Measurements from ENCODE around the gene PLIN4. TPM values are rescaled to one million over a fixed set of nuclear protein-coding genes. Genes with fewer than 3 reads are reported as not detected.

PLIN4 gene
- total and polyA plus RNA-seq, 2 donors (not counting 3 experiments of a cell fraction or from before 2014, with no cell fraction given), result 0.01 TPM; not detected in 1

DNA sequence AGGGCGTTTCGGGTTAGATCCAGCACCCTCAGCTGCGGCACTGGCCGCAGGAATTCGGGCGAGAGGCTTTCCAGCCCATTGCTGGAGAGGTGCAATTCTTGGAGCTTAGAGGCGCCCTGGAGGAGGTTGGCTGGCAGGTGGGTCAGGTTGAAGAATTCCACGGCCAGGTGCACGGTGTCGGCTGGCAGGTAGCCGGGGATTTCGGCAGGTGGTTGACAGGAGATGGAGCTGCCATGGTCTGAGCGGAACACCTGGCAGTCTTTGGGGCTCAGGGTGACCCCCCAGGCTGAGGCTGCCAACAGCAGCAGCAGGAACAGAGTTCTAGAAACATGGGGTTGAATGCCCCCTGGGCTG is 20.3 kb upstream of the PLIN4 start:
- H3K4me2 ChIP-seq (ENCODE audit: insufficient read depth, low read length), result no peak overlapping the region
- no peaks in the 10 kb centered on the region for H3K36me3 ChIP-seq (ENCODE audit: control insufficient read depth in 2 of 2, extremely low read depth in 1 of 2, insufficient read depth in 2 of 2, low read length in 2 of 2)
- no peaks in the 10 kb centered on the region for H3K79me2 ChIP-seq (ENCODE audit: control insufficient read depth, insufficient read depth, low read length)
- no peaks in the 10 kb centered on the region for H4K20me1 ChIP-seq (replicated peaks; ENCODE audit: control insufficient read depth, extremely low read depth, insufficient read depth, low read length)
- H3K27ac ChIP-seq (ENCODE audit: insufficient read depth, low read depth, low read length), result no peak overlapping the region
- no peak overlapping the region for H2AFZ ChIP-seq (ENCODE audit: low read depth, low read length)
- H3K27me3 ChIP-seq (ENCODE audit: control insufficient read depth in 2 of 2, insufficient read depth in 2 of 2, low read length in 2 of 2), result no peaks in the 10 kb centered on the region
- H3K9me1 ChIP-seq (replicated peaks; ENCODE audit: control insufficient read depth, extremely low read depth, insufficient read depth, low read length), result no peaks in the 10 kb centered on the region
- no peak for FAIRE-seq
- dilution Hi-C loops (cut with MboI; ENCODE audit: extremely low pct_ligation_motif_present, low sequenced_read_pairs), result no loop called here
- POLR2A ChIA-PET, result no interaction called here
- no peak overlapping the region for H3K9ac ChIP-seq (replicated peaks; ENCODE audit: extremely low read depth, insufficient read depth, low read length)
- no peak overlapping the region for H3K4me3 ChIP-seq (replicated peaks in 1 of 3; ENCODE audit: insufficient read depth in 1 of 3, low read depth in 1 of 3, low read length in 3 of 3)
- BruUV-seq (replicated peaks), result no TSS peak
- CTCF ChIA-PET, result interaction anchor here (0.7 to 1.3 kb wide), 4 partner anchors 9 to 96 kb away, joined by 3 to 9 read pairs (median 5); no protein-coding TSS in a partner anchor
- H3K4me1 ChIP-seq (ENCODE audit: control insufficient read depth, extremely low read depth, insufficient read depth, low read length), result peaks cover 11% of the 10 kb centered on the region
- no peaks in the 10 kb centered on the region for H3K9me3 ChIP-seq (replicated peaks; ENCODE audit: control insufficient read depth, insufficient read depth, low read length)
- intact Hi-C loops (cut with micrococcal nuclease), result no loop called here
- TF ChIP-seq GATA2 (IDR thresholded peaks at IDR 0.05; ENCODE audit: insufficient read depth, insufficient read length, low read depth, low read length) (no peak), MYC (IDR thresholded peaks at IDR 0.05; ENCODE audit: low read depth, low read length) (no peak), JUN (IDR thresholded peaks at IDR 0.05; ENCODE audit: borderline replicate concordance, insufficient read depth, insufficient read length, low read depth) (no peak), EZH2 (IDR thresholded peaks at IDR 0.05; ENCODE audit: borderline replicate concordance, low read depth, low read length, severe bottlenecking) (no peak), MAX (IDR thresholded peaks at IDR 0.05; ENCODE audit: insufficient read depth, insufficient read length) (no peak), POLR2A (IDR thresholded peaks at IDR 0.05; ENCODE audit: low read depth, low read length) (no peak), POLR2AphosphoS5 (IDR thresholded peaks at IDR 0.05; ENCODE audit: insufficient read depth, low read depth, low read length) (no peak), FOS (IDR thresholded peaks at IDR 0.05; ENCODE audit: borderline replicate concordance, insufficient read depth, low read length) (no peak), CTCF (IDR thresholded peaks at IDR 0.05; ENCODE audit: extremely low read depth in 1 of 2, insufficient read depth in 1 of 2, low read depth in 1 of 2, low read length in 2 of 2) (no peak)
- DNase-seq (ENCODE audit: low read depth, low spot score), result no peak
